ENCODE data around the gene SPRYD3.
A peak's percentile ranks its signal among the peaks of the same experiment; 100 is the strongest.
"Not testable (repeated sequence)": the region's sequence is repeated elsewhere in the genome, so short reads cannot be mapped to it uniquely, and the experiment has no call there.

The SPRYD3 gene

GRCh38 chr12:53101931-53102781 lies 23.0 kb upstream of the SPRYD3 start:
- no peak for DNase-seq

- no peak for DNase-seq
Observed at GRCh38 chr12:53101266-53101665, 22.1 kb upstream of the SPRYD3 start.

- no peak for DNase-seq
Observed at GRCh38 chr12:53100466-53101151, 21.4 kb upstream of the SPRYD3 start.

- DNase-seq, result peak; percentile 47 to 74
Observed at GRCh38 chr12:53099071-53099882, 20.1 kb upstream of the SPRYD3 start.

- DNase-seq, result no peak
Observed at GRCh38 chr12:53098354-53098981, 19.3 kb upstream of the SPRYD3 start.

GRCh38 chr12:53097564-53098353 lies 18.6 kb upstream of the SPRYD3 start, which contains the start of gene IGFBP6:
TSS of gene IGFBP6 (plus strand) at chr12:53097667. CDS start at chr12:53097718, 51 bp downstream.
- peak in 1 of 2 experiments; percentile 24 for DNase-seq

- no peak for DNase-seq
Observed at GRCh38 chr12:53097207-53097563, 18.0 kb upstream of the SPRYD3 start.

- no peak for DNase-seq
Observed at GRCh38 chr12:53096759-53097158, 17.6 kb upstream of the SPRYD3 start.

GRCh38 chr12:53096089-53096741 lies 17.0 kb upstream of the SPRYD3 start:
- DNase-seq, result no peak

GRCh38 chr12:53095596-53095895 lies 16.4 kb upstream of the SPRYD3 start:
- not testable (repeated sequence) for DNase-seq

- not testable (repeated sequence) for DNase-seq
Observed at GRCh38 chr12:53094796-53095595, 15.8 kb upstream of the SPRYD3 start.

- DNase-seq, result no peak
Observed at GRCh38 chr12:53094394-53094787, 15.2 kb upstream of the SPRYD3 start.

- no peak for DNase-seq
Observed at GRCh38 chr12:53093777-53094393, 14.7 kb upstream of the SPRYD3 start.

GRCh38 chr12:53091756-53092155 lies 12.6 kb upstream of the SPRYD3 start:
- no peak for DNase-seq

GRCh38 chr12:53090554-53090953 lies 11.4 kb upstream of the SPRYD3 start:
- DNase-seq, result no peak

GRCh38 chr12:53090105-53090504 lies 10.9 kb upstream of the SPRYD3 start:
- no peak for DNase-seq

GRCh38 chr12:53086361-53086760 lies 7.2 kb upstream of the SPRYD3 start:
- no peak for DNase-seq

GRCh38 chr12:53082637-53083175 lies 3.5 kb upstream of the SPRYD3 start:
- no peak for DNase-seq

GRCh38 chr12:53078425-53079225 lies 565 bp downstream of the SPRYD3 start:
- DNase-seq, result no peak
